HepG2 (cell line): Measurements from ENCODE around the gene STRADA. TPM values are rescaled to one million over a fixed set of nuclear protein-coding genes. Genes with fewer than 3 reads are reported as not detected.

Experiments
- FOXA1 ChIP-seq, 2 experiments: fragments of 450-650 bp in 1 of 2; sonication (generic) in 1 of 2; formaldehyde crosslinking in 1 of 2; IDR thresholded peaks; 2 replicates each; pipeline versions ENCODE4 v1.4.0 to v1.6.1; 2016 to 2020; ENCODE audit warnings: missing genetic modification reagents in 1 of 2
- POLR2A ChIP-seq, 2 experiments: IDR thresholded peaks; 2 replicates each; pipeline ENCODE4 v1.6.1; 2011; ENCODE audit warnings: low read depth in 2 of 2, low read length in 2 of 2, mild to moderate bottlenecking in 1 of 2, moderate library complexity in 1 of 2; ENCODE audit not compliant: insufficient read depth in 1 of 2
- TBL1XR1 ChIP-seq: fragments of 150-350 bp; IDR thresholded peaks from 2 replicates; pipeline ENCODE4 v1.6.1; 2014; ENCODE audit warnings: borderline replicate concordance, low read length; ENCODE audit not compliant: partially characterized antibody
- ZNF136 ChIP-seq: sonication (generic); formaldehyde crosslinking; IDR thresholded peaks from 2 replicates; pipeline ENCODE4 v1.8.1; 2022; ENCODE audit warnings: low read depth, mild to moderate bottlenecking, moderate library complexity, missing genetic modification reagents
- ZNF207 ChIP-seq: fragments of 450-650 bp; IDR thresholded peaks from 2 replicates; pipeline ENCODE4 v1.6.1; 2016; ENCODE audit warnings: antibody characterized with exemption, borderline replicate concordance
- ZNF547 ChIP-seq: sonication (generic); formaldehyde crosslinking; IDR thresholded peaks from 2 replicates; pipeline ENCODE4 v1.5.1; 2020; ENCODE audit warnings: mild to moderate bottlenecking, missing genetic modification reagents
- ZNF615 ChIP-seq: sonication (generic); formaldehyde crosslinking; IDR thresholded peaks from 2 replicates; pipeline ENCODE4 v1.5.0; 2020; ENCODE audit warnings: mild to moderate bottlenecking, missing genetic modification reagents, borderline replicate concordance
- polyA plus RNA-seq, 8 experiments: library from polyadenylated mRNA; depleted of rRNA in 3 of 8; stranded (reverse) in 7 of 8; unstranded in 1 of 8; fragments of >200 nt; fragmentation: Illumina TruSeq in 4 of 8; extraction: Trizol in 4 of 8; gene quantifications; 2 replicates each; pipeline versions ENCODE4 v1.2.1 to v1.2.3, GENCODE V29; 2011 to 2016; ENCODE audit warnings: low read depth in 4 of 8, missing spikeins in 1 of 8, mixed read lengths in 1 of 8; ENCODE audit not compliant: insufficient read depth in 1 of 8
- total RNA-seq, 5 experiments: library from RNA; depleted of rRNA; stranded (reverse); fragments of >200 nt; fragmentation: Illumina TruSeq; extraction: Trizol; gene quantifications; 2 replicates each; pipeline ENCODE4 v1.2.3, GENCODE V29; 2016; ENCODE audit warnings: low read depth in 1 of 5
- TF ChIP-seq, protein P1 (sequence below): IDR thresholded peaks from 2 replicates; pipeline ENCODE4 v1.6.1; 2012; ENCODE audit warnings: inconsistent platforms
- TF ChIP-seq, protein P2 (sequence below): IDR thresholded peaks from 2 replicates; pipeline ENCODE4 v1.6.1; 2016; ENCODE audit warnings: mild to moderate bottlenecking, missing biosample characterization, missing genetic modification reagents
- TF ChIP-seq, protein P3 (sequence below): sonication (generic); formaldehyde crosslinking; IDR thresholded peaks from 2 replicates; pipeline ENCODE4 v1.5.0; 2020; ENCODE audit warnings: missing genetic modification reagents
- TF ChIP-seq, protein P4 (sequence below): sonication (generic); formaldehyde crosslinking; IDR thresholded peaks from 2 replicates; pipeline ENCODE4 v1.5.0; 2020; ENCODE audit warnings: mild to moderate bottlenecking, missing genetic modification reagents, moderate library complexity

The STRADA gene
- total and polyA plus RNA-seq, 2 of the 13 experiments (the other 11 are each of a cell fraction or from before 2014, with no cell fraction given), result 17.6 to 17.9 TPM

DNA sequence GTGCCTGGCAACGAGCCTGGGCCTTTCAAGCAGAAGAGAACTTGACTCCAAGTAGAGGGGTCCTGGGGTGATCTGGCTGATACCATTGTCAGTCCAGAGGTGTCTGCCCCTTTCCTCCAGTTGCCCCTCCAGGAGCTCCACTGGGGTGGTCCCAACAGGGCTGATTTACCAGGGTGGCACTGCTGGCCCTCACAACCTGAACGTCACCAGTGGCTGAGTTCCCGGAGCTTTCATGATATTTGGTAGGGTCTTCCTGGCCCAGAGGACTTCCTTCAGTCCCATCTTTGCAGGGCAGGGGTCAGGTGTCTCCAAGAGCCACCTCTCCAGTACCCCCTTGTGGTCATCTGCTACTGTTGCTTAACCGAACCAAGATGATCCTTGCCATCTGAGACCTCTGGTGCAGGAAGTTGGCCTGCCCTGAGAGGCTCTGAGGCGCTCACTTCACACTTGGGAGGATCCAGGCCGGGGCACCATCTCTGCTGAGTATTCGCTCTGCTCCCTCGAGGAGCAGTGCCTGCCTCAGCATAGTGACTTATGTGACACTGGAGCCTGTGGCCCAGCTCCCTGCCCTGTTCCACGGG is 45.1 kb downstream of the STRADA start (continued):
- TF ChIP-seq, protein P1, sequence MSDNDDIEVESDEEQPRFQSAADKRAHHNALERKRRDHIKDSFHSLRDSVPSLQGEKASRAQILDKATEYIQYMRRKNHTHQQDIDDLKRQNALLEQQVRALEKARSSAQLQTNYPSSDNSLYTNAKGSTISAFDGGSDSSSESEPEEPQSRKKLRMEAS, result no peak
- TF ChIP-seq, protein P2, sequence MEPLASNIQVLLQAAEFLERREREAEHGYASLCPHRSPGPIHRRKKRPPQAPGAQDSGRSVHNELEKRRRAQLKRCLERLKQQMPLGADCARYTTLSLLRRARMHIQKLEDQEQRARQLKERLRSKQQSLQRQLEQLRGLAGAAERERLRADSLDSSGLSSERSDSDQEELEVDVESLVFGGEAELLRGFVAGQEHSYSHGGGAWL (CRISPR knock-in tag), result no peak
- peak in 1 of 2 experiments; percentile 53; a peak in 1 of 4 replicates for TF ChIP-seq POLR2A (IDR thresholded peaks at IDR 0.05; ENCODE audit: insufficient read depth in 1 of 2, low read depth in 2 of 2, low read length in 2 of 2)
- no peak for TF ChIP-seq ZNF547 (CRISPR knock-in tag)
- no peak for TF ChIP-seq ZNF207
- TF ChIP-seq, protein P3, sequence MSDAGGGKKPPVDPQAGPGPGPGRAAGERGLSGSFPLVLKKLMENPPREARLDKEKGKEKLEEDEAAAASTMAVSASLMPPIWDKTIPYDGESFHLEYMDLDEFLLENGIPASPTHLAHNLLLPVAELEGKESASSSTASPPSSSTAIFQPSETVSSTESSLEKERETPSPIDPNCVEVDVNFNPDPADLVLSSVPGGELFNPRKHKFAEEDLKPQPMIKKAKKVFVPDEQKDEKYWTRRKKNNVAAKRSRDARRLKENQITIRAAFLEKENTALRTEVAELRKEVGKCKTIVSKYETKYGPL, result no peak
- TF ChIP-seq TBL1XR1, result no peak
- TF ChIP-seq ZNF615, result no peak
- no peak for TF ChIP-seq FOXA1 (IDR thresholded peaks at IDR 0.05)
- TF ChIP-seq FOXA1 (CRISPR knock-in tag; IDR thresholded peaks at IDR 0.05), result no peak
- no peak for TF ChIP-seq ZNF136 (CRISPR knock-in tag)
- TF ChIP-seq, protein P4, sequence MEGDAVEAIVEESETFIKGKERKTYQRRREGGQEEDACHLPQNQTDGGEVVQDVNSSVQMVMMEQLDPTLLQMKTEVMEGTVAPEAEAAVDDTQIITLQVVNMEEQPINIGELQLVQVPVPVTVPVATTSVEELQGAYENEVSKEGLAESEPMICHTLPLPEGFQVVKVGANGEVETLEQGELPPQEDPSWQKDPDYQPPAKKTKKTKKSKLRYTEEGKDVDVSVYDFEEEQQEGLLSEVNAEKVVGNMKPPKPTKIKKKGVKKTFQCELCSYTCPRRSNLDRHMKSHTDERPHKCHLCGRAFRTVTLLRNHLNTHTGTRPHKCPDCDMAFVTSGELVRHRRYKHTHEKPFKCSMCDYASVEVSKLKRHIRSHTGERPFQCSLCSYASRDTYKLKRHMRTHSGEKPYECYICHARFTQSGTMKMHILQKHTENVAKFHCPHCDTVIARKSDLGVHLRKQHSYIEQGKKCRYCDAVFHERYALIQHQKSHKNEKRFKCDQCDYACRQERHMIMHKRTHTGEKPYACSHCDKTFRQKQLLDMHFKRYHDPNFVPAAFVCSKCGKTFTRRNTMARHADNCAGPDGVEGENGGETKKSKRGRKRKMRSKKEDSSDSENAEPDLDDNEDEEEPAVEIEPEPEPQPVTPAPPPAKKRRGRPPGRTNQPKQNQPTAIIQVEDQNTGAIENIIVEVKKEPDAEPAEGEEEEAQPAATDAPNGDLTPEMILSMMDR, result peak; percentile 74
